ENCODE data around the gene PI4K2B.

DNA sequence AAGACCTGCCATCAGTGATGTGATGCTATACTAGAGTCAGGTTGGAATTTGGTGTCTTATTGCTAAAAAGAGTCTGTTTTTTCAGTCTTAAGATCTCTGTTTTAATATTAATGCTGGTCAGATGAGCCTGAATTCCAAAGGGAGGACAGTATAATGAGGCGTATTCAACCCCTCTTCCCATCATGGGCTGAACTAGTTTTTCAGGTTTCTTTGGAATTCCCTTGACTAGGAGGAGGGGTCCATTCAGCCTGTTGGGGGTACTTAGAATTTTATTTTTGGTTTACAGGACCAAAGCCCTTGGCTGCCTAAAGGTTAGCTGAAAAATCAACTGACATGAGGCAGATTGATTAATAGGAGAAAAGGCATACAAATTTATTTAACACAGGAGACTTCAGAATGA is 24.1 kb upstream of the PI4K2B start:
- TF ChIP-seq, protein P1, sequence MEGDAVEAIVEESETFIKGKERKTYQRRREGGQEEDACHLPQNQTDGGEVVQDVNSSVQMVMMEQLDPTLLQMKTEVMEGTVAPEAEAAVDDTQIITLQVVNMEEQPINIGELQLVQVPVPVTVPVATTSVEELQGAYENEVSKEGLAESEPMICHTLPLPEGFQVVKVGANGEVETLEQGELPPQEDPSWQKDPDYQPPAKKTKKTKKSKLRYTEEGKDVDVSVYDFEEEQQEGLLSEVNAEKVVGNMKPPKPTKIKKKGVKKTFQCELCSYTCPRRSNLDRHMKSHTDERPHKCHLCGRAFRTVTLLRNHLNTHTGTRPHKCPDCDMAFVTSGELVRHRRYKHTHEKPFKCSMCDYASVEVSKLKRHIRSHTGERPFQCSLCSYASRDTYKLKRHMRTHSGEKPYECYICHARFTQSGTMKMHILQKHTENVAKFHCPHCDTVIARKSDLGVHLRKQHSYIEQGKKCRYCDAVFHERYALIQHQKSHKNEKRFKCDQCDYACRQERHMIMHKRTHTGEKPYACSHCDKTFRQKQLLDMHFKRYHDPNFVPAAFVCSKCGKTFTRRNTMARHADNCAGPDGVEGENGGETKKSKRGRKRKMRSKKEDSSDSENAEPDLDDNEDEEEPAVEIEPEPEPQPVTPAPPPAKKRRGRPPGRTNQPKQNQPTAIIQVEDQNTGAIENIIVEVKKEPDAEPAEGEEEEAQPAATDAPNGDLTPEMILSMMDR (IDR thresholded peaks at IDR 0.05; ENCODE audit: low read depth, low read length): no peak
- TF ChIP-seq, protein P2, sequence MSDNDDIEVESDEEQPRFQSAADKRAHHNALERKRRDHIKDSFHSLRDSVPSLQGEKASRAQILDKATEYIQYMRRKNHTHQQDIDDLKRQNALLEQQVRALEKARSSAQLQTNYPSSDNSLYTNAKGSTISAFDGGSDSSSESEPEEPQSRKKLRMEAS (IDR thresholded peaks at IDR 0.05; ENCODE audit: low read depth, low read length): no peak
- TF ChIP-seq POLR2A (IDR thresholded peaks at IDR 0.05; ENCODE audit: extremely low read depth, insufficient read length): no peak

All from NB4 (cell line).